ENCODE measurements around the gene ANAPC2.
A peak's percentile ranks its signal among the peaks of the same experiment; 100 is the strongest.

The ANAPC2 gene, protein sequence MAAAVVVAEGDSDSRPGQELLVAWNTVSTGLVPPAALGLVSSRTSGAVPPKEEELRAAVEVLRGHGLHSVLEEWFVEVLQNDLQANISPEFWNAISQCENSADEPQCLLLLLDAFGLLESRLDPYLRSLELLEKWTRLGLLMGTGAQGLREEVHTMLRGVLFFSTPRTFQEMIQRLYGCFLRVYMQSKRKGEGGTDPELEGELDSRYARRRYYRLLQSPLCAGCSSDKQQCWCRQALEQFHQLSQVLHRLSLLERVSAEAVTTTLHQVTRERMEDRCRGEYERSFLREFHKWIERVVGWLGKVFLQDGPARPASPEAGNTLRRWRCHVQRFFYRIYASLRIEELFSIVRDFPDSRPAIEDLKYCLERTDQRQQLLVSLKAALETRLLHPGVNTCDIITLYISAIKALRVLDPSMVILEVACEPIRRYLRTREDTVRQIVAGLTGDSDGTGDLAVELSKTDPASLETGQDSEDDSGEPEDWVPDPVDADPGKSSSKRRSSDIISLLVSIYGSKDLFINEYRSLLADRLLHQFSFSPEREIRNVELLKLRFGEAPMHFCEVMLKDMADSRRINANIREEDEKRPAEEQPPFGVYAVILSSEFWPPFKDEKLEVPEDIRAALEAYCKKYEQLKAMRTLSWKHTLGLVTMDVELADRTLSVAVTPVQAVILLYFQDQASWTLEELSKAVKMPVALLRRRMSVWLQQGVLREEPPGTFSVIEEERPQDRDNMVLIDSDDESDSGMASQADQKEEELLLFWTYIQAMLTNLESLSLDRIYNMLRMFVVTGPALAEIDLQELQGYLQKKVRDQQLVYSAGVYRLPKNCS

GRCh38 chr9:137188490-137189296, at the start of gene ANAPC2, which contains the start of gene SSNA1:
ANAPC2 (minus strand) TSS chr9:137188560; CDS start chr9:137188532, 28 bp downstream.
SSNA1 (plus strand) TSS chr9:137188676; CDS start chr9:137188727, 51 bp downstream.
- DNase-seq (ENCODE audit: low read depth): peak; percentile 88

DNA sequence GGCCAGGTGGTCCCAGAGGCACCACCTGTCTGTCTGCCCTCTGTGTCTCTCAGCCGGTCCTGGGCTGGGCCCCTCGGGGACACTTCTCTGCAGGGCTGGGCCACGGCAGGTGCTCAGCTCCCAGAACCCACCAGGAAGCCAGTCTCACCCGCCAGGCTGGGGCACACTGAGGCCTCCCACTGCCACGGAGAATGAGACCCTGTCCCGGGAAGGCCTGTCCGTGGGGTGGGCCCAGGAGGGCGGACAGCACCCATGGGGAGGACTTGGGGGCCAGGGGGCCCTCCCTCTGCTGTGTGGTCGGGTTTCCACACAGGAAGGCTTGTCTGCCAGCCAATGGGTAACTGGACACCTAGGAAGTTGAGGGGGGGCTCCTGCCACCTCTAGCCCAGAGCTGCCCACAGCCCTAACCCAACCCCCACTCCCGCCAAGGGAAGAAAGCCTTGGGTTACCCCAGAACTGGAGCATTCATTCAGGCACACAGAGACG, 48.6 kb upstream of the ANAPC2 start:
- no peak for DNase-seq (ENCODE audit: low read depth)

DNA sequence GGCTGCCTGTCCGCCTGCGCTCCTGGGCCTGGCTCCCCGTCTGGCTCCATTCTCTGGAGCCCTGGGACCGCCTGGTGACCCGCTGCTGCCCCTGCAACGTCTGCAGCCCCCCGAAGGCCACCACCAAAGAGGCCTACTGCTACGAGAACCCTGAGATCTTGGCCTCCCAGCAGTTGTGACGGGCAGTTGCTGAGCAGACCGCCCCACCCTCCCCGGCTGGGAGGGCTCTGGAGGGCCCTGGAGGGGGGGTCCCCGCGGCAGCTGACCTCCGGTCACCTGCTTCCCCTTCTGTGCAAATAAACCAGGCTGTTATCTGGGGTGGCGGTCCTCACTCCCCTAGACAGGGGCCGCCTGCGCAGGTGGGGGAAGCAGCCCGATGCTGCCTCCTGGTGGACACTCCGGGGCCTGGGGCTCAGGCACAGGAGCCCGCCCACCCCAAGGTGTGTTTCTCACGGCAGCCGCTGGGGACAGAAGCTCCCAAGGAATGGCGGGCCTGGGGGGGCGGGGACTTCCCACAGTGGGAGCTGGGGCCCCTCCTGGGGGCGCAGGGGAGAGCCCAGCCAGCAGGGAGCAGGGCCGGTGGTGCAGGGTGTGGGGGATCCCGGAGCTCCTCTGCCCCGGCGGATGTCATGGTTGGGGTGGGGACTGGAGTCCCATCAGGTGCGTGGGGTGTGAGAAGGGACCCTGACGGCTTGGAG, 48.0 kb upstream of the ANAPC2 start:
- peak; percentile 51 for DNase-seq (ENCODE audit: low read depth)

DNA sequence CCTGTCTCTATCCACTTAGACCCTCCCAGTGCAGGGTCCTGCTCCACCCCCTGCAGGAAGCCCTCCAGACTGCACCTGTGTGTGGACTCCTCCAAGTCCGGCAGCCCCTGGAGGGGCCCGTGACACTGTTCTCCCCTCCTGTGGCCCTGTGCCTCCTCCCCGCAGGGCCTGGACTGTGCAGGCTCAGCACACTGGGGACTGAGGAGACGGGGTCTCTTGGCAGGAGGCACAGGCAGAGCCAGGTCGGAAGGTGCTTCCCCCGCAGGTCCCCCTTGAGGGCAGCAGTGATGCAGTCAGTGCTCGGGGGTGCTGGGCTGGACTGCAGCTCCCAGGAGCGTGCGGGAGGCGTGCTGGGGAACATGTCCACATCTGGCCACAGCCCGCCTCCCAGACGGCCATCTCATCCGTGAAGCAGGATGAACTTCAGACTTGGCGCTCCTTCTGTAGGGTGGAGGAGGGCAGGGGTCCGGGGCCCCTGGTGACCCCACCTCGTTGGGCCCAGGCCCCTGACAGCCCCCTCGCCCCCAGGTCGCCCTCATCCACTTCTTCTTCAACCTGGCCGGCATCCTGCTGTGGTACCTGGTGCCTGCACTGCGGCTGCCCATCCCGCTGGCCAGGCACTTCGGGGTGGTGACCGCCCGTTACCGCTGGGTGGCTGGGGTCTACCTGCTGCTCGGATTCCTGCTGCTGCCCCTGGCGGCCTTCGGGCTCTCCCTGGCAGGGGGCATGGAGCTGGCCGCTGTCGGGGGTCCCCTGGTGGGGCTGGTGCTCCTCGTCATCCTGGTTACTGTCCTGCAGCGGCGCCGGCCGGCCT, 47.3 kb upstream of the ANAPC2 start:
- no peak for DNase-seq (ENCODE audit: low read depth)

GRCh38 chr9:137234758-137235423, 46.5 kb upstream of the ANAPC2 start:
- no peak for DNase-seq (ENCODE audit: low read depth)

DNA sequence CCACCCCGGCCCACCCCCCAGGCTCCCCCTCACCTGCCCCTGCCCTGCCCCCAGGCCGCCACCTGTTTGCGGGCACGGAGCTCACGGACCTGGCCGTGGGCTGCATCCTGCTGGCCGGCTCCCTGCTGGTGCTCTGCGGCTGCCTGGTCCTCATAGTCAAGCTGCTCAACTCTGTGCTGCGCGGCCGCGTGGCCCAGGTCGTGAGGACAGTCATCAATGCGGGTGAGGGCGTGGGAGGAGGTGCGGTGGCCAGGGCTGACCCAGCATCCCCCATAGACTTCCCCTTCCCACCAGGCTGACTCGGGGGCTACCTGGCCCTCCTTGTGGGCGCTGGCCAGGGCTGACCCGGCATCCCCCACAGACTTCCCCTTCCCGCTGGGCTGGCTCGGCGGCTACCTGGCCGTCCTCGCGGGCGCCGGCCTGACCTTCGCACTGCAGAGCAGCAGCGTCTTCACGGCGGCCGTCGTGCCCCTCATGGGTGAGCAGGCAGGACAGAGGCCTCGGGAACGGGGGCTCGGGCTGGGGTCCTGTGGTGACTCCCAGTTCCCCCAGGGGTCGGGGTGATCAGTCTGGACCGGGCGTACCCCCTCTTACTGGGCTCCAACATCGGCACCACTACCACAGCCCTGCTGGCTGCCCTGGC, 45.8 kb upstream of the ANAPC2 start:
- no peak for DNase-seq (ENCODE audit: low read depth)

- DNase-seq (ENCODE audit: low read depth): no peak
Observed at GRCh38 chr9:137233143-137233980, 45.0 kb upstream of the ANAPC2 start.

- no peak for DNase-seq (ENCODE audit: low read depth)
Observed at GRCh38 chr9:137232510-137232909, 44.1 kb upstream of the ANAPC2 start.

GRCh38 chr9:137232101-137232500, 43.7 kb upstream of the ANAPC2 start:
- DNase-seq (ENCODE audit: low read depth): no peak

DNA sequence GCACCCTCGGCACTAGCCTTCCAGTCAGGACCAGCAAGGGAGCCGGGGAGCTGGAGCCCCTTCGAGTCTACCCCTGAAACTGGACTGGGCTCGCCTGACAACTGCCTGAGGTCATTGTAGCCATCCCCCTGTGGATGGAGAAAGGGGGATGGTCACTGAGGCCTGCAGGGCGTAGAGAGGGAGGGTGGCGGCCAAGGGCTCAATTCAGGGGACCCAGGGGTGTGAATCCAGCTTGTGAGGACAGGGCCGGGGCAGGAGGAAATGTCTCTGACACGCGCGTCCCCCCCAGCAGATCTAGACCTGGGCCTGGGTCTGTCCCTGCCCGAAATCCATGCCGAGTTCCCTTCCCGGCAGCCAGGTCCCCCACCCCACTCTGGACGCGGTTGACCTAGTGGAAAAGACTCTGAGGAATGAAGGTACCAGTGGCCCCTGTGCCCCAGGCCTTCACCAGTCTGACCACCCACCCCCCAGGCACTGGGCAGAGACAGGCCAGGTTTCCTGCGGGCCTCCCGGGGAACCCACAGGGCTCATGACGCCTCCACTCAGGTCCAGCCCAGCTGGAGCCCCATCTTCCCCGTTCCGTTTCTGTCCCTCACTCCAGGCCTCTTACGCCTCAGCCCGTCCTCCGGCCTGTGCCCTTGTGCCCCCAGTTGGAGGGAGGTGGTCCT, 43.1 kb upstream of the ANAPC2 start:
- no peak for DNase-seq (ENCODE audit: low read depth)

DNA sequence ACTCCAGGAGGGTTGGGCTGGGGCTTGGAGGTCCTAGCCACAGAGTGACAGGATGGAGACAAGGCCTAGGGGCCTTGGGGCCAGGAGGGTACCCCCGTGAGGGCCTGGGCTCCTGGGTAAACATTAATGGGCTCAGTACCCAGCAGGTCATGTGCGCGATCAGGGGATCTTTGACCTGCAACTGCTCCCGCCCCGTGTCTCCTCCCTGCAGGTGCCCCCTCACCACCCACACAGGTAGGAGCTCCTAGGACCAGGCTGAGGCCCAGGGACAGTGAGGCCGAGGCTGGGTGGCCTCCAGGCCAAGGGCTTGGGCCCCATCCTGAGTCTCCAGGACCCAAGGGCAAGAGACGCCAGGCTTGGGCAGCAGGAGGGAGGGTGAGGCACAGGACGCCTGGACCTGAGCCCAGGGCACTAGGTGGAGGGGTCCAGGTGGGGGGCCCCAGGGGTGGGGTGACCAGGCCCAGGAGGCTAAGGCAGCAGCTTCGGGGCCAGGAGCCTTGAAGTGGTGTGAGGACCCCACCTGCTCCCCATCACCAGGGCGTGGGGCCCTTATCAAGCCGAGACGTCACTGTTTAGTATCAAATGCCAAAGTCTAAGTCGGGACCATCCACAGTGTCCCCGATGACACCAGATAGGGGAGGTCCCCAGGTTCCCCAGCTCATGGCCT, 42.5 kb upstream of the ANAPC2 start, which contains the start of gene SLC34A3:
SLC34A3 (plus strand) TSS at position 197 of the 667 bp plus-strand sequence. CDS start 802 bp downstream, outside the sequence.
- DNase-seq (ENCODE audit: low read depth): no peak

DNA sequence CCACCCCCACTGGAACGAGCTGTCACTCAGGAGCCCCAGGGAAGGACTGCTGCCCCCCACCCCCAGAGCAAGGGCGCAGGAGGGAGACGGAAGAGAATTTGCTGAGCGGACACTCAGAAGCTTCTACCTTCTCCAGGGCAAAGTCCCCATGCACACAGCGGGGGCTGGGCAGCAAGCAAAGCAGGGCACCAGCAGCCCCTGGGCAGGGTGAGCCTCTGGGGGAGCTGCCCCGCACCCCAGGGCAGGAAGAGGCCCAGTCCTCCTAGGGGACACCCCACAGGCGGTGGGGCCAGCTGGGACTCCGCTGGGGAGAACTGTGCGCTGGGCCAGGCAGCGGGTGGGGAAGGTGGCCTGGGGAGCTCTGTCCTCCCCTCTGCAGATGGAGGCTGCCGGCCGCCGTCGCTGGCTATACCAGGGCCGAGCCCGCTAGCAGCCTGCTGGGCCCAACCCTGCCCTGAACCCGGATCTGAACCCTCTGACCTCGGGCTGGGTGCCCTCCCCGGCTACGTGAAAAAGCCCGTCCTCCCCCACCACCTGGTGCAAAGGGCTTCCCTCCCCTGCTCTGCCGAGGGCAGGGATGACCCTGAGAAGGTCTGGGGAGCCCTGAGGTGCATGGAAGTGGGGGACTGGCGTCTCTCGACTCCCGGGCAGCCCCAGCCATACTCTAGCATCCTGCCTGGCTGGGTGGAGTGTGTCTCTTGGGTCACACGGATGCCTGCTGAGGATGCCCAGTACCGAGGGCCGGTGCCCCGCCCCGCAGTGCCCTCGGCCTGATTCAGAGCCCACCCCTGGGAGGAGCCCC, 41.7 kb upstream of the ANAPC2 start:
- DNase-seq (ENCODE audit: low read depth): no peak

DNA sequence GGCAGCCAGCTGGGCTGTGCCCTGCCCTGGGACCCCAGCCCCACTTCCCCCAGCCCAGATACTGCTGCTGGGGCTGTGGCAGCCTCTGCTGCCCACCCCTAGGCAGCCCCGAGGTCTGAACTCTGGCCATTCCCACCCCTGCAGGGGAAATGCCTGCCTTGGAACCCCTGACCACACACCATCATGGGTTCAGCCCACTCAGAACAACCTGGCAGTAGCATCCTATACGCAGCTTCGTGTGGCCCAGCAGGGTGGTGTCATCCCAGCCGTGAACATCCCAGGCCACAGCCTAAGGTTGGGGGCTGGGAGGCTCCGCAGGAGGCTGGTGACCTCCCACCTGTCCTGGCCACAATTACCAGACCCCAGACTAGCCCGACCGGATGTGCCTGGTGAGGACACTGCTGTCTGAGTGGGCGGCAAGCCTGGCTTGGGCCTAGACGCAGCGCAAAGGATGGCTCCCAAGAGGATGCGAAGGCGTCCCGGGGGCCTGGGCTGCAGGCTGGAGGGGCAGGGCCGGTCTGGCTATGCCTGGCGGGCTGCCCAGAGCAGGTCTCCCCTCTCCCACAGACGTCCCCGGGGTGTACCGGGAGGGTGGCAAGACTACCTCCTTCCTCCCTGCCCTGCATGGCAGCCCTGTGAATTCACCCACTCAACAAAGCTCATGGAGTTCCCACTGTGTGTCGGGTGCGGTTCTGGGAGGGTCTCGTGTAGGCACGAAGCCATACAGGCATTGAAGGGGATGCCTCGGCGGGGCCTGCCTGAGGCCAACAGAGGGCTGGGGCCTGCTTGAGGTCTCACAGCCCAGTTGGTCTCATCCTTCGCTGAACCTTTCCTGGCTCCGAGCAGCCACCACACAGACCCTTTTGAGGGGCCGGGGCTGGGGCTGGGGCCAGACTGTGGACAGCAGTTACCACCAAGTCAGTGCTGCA, 40.9 kb upstream of the ANAPC2 start:
- DNase-seq (ENCODE audit: low read depth): no peak

GRCh38 chr9:137228506-137228967, 40.2 kb upstream of the ANAPC2 start:
- no peak for DNase-seq (ENCODE audit: low read depth)

DNA sequence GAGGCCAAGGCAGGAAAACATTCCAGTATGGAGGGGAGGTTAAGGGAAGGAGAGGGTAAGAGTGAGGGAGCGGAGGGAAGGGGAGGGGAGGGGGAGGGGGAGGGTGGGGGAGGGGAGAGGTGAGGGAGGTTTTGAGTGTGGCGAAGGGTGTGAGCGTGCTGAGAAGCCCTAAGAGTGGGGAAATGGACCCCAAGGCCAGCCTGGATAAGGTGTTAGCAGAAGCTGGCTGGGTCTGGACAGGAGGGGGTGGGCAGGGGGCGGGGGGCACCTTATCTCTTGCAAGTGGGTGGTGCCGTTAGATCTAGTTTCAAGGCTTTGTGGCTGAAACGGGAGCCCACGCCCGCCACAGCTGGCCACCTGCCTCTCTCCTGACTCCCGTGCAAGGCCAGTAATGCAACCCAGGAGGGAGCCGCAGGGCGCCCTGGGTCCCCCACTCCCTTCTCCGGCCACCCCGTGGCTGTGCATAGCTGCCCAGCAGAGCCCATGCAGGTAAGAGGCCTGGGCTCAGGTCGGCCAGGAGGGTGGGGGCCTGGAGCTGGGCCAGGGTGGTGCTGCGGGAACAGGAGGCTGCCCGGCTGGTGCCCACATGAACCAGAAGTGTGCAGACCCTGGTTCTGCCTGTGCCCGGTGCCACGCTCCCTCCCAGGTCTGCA, 39.6 kb upstream of the ANAPC2 start:
- DNase-seq (ENCODE audit: low read depth): no peak

Measured in fibroblast of the conjunctiva (primary cell).